Measurements from ENCODE around the gene CCRL2.

The CCRL2 gene, protein sequence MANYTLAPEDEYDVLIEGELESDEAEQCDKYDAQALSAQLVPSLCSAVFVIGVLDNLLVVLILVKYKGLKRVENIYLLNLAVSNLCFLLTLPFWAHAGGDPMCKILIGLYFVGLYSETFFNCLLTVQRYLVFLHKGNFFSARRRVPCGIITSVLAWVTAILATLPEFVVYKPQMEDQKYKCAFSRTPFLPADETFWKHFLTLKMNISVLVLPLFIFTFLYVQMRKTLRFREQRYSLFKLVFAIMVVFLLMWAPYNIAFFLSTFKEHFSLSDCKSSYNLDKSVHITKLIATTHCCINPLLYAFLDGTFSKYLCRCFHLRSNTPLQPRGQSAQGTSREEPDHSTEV

GRCh38 chr3:46406788-46407611 is at the start of gene CCRL2, which contains the start of gene CCR5AS:
CCRL2 (plus strand) TSS chr3:46407259; CDS start chr3:46408080, 821 bp downstream.
CCR5AS (minus strand) TSS chr3:46407066.
- DNase-seq = peak in 11 of 58 donors; percentile 7 to 44 (median 15)

GRCh38 chr3:46358466-46358865 is 48.6 kb upstream of the CCRL2 start:
- no peak for DNase-seq

DNA sequence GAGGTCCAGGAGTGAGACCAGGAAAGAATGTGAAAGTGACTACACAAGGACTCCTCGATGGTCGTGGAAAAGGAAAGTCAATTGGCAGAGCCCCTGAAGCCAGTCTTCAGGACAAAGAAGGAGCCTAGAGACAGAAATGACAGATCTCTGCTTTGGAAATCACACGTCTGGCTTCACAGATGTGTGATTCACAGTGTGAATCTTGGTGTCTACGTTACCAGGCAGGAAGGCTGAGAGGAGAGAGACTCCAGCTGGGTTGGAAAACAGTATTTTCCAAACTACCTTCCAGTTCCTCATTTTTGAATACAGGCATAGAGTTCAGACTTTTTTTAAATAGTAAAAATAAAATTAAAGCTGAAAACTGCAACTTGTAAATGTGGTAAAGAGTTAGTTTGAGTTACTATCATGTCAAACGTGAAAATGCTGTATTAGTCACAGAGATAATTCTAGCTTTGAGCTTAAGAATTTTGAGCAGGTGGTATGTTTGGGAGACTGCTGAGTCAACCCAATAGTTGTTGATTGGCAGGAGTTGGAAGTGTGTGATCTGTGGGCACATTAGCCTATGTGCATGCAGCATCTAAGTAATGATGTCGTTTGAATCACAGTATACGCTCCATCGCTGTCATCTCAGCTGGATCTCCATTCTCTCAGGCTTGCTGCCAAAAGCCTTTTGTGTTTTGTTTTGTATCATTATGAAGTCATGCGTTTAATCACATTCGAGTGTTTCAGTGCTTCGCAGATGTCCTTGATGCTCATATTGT is 47.1 kb upstream of the CCRL2 start:
- DNase-seq = peak in 12 of 58 donors; percentile 8 to 64 (median 19)

- DNase-seq = peak in 2 of 58 donors; percentile 7 to 8
Observed at GRCh38 chr3:46360907-46361306, 46.2 kb upstream of the CCRL2 start.

DNA sequence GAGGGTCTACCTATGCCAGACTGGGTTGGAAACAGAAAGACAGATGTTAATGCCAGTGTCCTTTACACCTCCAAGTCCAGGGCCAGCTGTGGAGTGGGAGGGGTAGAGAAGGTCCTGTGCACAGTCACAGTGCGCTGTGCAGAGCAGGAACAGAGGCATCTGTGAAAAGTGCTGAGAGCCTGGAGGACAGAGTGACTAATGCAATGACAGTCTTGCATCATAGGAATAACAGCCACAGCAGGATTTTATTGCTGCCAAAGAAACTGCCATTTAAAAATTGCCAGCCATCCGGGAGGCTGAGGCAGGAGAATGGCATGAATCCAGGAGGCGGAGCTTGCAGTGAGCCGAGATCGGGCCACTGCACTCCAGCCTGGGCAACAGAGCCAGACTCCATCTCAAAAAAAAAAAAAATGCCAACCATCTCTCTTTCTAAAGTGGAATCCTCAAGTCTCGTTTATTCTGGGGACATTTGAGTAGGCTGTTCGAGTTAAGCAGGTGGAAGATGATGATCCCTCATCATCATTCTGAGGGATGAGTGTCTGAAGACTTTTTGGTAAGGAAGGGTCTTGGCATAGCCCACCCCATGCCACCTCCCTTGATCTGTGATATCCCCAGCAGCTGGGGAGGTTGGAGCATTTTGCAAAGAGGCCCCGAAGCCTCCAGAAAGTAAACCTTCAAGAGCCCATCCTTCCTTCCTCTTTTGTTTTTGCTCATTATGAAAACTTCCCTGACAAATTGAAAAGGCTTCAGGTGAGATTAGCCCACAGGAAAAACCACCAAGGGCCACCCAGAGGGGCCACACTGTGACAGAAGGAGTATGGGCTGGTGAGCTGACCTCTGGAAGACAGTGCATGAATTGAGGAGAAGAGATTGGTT is 45.4 kb upstream of the CCRL2 start:
- DNase-seq = peak in 3 of 58 donors; percentile 2 to 40 (median 7)

DNA sequence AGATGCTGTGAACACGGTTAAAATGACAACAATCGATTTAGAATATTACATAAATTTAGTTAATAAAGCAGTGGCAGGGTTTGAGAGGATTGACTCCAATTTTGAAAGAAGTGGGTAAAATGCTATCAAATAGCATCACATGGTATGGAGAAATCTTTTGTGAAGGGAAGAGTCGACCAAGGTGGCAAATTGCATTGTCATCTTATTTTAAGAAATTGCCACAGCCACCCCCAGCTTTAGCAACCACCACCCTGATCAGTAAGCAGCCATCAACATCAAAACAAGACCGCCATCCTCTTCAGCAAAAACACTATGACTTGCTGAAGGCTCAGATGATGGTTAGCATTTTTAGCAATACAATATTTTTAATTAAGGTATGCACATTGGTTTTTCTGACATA is 42.0 kb upstream of the CCRL2 start:
- DNase-seq = no peak

GRCh38 chr3:46365737-46366524 is 41.1 kb upstream of the CCRL2 start:
- DNase-seq = no peak

- no peak for DNase-seq
Observed at GRCh38 chr3:46367811-46368210, 39.2 kb upstream of the CCRL2 start.

DNA sequence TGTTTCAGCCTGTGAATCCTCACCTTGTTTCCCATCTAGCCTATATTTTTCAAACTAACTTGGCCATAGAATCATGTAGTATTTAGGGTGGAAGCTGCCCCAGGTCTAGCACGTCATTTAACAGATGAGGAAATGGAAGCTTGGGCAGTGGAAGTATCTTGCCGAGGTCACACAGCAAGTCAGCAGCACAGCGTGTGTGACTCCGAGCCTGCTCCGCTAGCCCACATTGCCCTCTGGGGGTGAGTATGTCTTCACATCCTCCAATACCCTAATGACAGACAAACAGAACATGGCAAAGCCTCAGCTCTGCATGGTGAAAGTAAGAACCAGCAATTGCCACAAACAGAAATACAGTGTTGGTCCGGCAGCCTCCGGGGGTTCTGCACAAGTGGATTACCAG is 38.5 kb upstream of the CCRL2 start:
- peak in 31 of 58 donors; percentile 3 to 63 (median 21) for DNase-seq

GRCh38 chr3:46369151-46369550 is 37.9 kb upstream of the CCRL2 start:
- no peak for DNase-seq

DNA sequence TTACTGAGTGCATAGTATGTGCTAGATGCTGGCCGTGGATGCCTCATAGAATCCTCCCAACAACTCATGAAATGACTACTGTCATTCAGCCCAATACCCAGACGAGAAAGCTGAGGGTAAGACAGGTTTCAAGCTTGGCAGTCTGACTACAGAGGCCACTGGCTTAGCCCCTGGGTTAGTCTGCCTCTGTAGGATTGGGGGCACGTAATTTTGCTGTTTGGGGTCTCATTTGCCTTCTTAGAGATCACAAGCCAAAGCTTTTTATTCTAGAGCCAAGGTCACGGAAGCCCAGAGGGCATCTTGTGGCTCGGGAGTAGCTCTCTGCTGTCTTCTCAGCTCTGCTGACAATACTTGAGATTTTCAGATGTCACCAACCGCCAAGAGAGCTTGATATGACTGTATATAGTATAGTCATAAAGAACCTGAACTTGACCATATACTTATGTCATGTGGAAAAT is 37.4 kb upstream of the CCRL2 start:
- DNase-seq = no peak

DNA sequence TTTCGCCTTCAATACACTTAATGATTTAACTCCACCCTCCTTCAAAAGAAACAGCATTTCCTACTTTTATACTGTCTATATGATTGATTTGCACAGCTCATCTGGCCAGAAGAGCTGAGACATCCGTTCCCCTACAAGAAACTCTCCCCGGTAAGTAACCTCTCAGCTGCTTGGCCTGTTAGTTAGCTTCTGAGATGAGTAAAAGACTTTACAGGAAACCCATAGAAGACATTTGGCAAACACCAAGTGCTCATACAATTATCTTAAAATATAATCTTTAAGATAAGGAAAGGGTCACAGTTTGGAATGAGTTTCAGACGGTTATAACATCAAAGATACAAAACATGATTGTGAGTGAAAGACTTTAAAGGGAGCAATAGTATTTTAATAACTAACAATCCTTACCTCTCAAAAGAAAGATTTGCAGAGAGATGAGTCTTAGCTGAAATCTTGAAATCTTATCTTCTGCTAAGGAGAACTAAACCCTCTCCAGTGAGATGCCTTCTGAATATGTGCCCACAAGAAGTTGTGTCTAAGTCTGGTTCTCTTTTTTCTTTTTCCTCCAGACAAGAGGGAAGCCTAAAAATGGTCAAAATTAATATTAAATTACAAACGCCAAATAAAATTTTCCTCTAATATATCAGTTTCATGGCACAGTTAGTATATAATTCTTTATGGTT is 36.1 kb upstream of the CCRL2 start, which contains the start of gene CCR5:
Gene CCR5 (plus strand): TSS at position 108 of the 680 bp plus-strand sequence. CDS start 1,957 bp downstream, outside the sequence.
- DNase-seq = no peak

GRCh38 chr3:46371519-46372340 is 35.3 kb upstream of the CCRL2 start:
- DNase-seq = no peak

DNA sequence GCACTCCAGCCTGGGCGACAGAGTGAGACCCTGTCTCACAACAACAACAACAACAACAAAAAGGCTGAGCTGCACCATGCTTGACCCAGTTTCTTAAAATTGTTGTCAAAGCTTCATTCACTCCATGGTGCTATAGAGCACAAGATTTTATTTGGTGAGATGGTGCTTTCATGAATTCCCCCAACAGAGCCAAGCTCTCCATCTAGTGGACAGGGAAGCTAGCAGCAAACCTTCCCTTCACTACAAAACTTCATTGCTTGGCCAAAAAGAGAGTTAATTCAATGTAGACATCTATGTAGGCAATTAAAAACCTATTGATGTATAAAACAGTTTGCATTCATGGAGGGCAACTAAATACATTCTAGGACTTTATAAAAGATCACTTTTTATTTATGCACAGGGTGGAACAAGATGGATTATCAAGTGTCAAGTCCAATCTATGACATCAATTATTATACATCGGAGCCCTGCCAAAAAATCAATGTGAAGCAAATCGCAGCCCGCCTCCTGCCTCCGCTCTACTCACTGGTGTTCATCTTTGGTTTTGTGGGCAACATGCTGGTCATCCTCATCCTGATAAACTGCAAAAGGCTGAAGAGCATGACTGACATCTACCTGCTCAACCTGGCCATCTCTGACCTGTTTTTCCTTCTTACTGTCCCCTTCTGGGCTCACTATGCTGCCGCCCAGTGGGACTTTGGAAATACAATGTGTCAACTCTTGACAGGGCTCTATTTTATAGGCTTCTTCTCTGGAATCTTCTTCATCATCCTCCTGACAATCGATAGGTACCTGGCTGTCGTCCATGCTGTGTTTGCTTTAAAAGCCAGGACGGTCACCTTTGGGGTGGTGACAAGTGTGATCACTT is 34.3 kb upstream of the CCRL2 start:
- DNase-seq = peak in 1 of 58 donors; percentile 8

DNA sequence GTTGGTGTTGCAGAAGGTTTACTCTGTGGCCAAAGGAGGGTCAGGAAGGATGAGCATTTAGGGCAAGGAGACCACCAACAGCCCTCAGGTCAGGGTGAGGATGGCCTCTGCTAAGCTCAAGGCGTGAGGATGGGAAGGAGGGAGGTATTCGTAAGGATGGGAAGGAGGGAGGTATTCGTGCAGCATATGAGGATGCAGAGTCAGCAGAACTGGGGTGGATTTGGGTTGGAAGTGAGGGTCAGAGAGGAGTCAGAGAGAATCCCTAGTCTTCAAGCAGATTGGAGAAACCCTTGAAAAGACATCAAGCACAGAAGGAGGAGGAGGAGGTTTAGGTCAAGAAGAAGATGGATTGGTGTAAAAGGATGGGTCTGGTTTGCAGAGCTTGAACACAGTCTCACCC is 32.3 kb upstream of the CCRL2 start:
- no peak for DNase-seq

DNA sequence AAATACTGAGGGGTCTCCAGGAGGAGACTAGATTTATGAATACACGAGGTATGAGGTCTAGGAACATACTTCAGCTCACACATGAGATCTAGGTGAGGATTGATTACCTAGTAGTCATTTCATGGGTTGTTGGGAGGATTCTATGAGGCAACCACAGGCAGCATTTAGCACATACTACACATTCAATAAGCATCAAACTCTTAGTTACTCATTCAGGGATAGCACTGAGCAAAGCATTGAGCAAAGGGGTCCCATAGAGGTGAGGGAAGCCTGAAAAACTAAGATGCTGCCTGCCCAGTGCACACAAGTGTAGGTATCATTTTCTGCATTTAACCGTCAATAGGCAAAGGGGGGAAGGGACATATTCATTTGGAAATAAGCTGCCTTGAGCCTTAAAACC is 31.8 kb upstream of the CCRL2 start:
- DNase-seq = no peak

- DNase-seq = no peak
Observed at GRCh38 chr3:46375814-46376213, 31.2 kb upstream of the CCRL2 start.
